Eye (tissue), 1 donor: ENCODE data around the gene MACROD2.
"Not testable (repeated sequence)": the region's sequence is repeated elsewhere in the genome, so short reads cannot be mapped to it uniquely, and the experiment has no call there.

ENCODE experiments used
- DNase-seq: peaks from one replicate; pipeline ENCODE4 v3.0.0-alpha.2; 2015

The MACROD2 gene

DNA sequence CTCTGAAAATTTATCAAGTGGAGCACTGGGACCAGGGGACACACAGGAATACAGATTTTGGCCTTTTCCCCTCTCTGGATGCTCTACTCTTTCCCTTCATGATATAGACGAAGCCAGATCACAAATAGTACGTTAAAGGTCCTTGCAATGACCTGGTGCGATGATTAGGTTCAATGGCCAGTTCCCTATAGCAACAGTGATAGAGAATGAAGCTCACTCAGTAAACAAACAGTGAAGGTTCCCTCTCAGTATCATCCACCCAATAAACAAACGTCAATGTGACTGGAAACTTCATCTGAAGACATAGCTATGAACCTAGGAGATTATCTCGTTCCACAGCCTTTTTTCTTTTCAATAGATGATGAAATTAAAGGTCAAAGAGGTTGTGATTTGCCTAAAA is 1981.7 kb downstream of the MACROD2 start:
- no peak for DNase-seq

DNA sequence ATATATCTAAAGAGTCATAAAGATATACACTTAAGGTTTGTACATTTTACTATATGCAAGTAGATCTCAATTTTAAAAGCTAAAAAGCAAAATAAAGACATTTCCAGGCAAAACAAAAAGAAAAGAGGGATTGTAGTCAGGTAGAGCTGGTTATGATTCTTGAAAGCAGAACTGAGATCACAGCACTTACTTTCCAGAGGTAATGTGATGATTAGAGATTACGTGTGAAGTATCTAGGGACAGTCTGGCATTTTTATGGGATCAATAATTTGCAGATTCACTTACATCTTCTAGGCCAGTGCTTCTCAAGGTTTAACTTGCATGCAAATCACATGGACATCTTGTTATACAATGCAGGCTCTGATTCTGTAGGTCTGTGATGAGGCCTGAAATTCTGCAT is 1982.4 kb downstream of the MACROD2 start:
- DNase-seq: no peak

DNA sequence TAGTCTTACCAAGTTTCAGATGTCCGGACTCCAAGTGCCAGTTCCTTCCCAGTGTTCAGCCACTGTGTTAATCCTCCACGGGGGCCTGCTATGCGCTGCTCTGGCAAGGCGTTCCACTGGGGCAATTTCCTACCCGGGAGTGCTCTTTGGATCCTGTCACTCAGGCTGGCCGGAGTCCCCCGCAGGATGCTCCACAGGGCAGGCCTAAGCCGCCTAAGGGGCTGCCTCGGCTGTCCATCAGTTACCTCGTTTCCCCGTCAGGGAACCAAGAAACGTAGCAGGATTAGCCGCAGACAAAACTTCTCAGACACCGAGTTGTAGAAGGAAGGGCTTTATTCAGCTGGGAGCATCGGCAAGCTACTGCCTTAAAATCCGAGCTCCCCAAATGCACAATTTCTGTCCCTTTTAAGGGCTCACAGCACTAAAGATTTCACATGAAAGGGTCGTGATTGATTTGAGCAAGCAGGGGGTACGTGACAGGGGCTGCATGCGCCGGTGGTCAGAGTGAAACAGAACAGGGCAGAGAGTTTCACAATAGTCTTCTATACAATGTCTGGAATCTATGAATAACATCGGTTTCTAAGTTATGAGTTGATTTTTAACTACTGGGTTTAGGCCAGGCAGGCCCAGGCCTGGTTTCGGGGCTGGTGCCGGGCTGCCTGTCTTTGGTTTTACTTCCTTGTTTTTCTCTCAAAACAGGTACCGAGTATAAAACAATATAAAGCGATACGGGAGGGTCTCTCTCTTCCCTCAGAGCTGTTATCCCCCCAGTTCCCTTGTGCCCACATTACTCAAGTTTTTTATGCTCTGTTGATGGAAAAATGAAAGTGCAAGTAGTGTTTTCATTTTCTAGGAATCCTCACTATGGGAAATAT is 1990.4 kb downstream of the MACROD2 start:
- DNase-seq: not testable (repeated sequence)

DNA sequence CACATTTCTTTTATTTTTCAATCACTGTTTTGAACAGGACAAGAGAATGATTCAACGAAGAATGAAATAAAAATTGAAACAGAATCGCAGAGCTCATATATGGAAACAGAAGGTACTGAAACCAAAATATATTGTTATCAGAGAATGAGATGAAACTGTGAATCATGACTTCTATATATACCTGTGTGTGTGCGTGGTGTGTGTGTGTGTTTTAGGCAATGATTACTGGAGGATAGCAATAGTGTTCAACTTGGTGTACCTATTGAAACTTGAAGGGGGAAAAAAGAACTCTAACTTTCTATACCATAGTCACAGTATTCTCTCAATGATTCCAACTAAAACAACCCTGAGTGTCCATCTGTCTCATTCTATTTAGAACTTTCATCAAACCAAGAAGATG is 1991.4 kb downstream of the MACROD2 start:
- no peak for DNase-seq

DNA sequence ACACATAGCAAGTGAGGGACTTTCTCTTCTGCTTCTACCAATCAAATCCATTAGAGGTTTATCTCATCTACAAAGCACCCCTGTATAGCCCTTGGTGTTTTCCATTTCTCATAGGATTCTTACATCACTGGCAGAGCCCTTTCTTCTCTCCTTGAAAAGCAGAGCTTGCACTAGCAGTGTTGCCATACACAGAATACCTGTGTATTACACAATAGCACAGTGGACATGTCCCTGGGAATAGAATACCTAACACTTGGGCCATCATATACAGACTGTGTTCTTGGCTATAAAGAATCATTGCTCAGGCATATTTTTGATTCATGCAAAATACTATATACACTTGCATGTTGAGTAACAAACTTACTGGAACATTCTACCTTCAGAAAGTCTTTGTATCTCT is 1996.0 kb downstream of the MACROD2 start:
- no peak for DNase-seq

DNA sequence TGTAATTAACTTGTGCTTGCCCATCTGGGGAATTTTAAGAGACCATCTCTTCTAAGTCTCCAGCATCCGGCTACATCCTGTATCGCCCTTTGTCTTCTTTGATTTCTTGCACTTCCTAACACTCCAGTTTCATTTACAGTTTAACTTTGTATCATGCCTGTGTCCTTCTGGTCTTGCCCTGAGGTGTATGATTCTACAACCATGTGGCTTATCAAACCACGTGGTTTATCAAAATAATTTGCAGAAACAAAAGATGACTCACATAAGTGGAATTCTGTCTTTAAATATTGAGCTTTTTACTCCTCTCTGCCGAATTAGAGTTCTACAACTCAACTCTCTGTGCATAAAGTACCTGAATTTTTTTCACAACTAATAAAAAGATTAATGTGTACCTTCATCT is 1997.2 kb downstream of the MACROD2 start:
- DNase-seq: no peak

DNA sequence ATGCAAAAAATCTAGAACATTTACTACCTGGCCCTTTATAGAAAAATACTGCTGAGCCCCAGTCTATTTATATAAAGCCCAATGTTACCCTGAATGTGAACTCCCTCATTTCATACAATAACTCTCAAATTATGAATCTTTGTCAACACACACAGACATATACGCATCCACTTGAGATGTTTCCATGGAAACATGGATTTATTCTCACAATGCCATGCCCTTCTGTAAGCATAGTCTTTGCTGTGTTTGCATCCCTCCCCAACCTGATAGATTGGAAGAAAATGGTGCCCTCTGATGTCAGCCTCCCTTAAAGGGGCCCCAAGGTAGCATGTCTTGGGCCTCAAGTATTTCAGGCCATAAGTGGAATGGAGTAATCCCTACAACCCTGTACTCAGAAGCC is 2004.8 kb downstream of the MACROD2 start:
- no peak for DNase-seq

DNA sequence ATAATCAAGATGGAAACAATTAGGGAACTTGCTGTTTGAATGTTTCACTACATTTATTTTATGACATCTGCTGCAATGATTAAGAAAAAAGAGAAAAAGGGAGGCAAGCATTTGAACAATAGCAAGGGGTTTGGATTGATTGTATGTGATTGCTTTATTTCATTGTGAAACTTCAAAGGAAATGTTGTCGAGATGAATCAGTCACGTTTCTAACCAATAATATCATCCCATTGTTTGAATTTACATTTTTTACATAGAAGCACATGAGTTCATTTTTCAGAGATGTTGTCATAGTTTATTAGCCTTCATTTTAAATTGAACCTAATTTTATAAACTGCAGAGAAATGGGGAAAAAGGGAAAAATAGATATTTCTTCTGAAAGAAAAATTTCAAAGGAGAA is 2006.0 kb downstream of the MACROD2 start:
- no peak for DNase-seq

DNA sequence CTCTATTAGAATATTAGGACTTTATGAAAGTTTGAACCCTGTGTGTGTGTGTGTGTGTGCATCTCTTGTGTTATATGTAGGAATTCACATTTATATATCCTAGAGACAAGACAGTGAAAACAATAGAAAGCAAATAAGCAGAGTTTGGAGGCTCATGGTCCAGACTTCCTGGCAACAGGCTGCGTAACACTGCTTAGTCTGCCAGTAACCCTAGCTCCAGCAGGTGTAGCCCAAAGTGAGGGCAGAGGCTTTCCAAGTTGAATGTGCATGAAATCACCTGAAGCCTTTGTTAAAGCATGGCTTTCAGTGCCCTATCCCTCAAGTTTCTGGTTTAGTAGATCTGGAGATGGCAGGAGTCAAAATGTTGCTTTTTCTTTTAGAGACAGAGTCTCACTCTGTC is 2008.0 kb downstream of the MACROD2 start:
- no peak for DNase-seq

DNA sequence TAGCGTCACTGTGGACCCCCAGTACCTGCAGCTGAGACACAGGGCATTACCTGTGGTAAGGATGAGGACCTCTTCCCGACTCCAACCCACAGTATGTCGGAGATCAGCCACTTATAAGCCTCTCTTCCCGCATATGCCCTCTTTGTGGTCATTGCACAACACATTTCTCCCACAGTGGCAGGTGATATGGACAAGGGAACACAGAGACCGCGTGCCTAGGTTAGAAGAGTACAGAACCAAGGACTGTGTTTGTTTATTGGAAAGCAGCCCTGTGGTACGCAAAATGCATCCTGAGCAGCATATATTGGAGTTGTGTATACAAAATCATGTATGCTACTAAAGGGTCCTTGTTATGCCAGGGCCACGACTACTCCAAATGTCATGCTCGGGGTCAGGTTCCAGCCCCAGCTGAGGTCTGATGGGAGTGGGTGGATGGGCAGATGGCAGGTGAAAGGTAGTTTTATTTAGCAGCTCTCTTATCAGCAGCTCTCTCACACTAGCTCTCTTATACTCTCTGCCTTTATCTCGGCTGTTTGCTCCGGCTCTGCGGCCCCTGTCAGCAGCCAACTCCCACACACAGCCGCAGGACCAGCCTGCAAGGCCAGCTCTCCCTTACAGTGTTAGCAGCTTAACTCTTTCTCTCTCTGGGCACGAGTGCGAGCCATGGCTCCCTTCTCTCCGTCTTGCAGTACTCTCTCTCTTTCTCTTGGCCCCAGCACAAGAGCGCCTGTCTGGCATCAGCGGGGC is 2009.0 kb downstream of the MACROD2 start:
- DNase-seq: no peak

DNA sequence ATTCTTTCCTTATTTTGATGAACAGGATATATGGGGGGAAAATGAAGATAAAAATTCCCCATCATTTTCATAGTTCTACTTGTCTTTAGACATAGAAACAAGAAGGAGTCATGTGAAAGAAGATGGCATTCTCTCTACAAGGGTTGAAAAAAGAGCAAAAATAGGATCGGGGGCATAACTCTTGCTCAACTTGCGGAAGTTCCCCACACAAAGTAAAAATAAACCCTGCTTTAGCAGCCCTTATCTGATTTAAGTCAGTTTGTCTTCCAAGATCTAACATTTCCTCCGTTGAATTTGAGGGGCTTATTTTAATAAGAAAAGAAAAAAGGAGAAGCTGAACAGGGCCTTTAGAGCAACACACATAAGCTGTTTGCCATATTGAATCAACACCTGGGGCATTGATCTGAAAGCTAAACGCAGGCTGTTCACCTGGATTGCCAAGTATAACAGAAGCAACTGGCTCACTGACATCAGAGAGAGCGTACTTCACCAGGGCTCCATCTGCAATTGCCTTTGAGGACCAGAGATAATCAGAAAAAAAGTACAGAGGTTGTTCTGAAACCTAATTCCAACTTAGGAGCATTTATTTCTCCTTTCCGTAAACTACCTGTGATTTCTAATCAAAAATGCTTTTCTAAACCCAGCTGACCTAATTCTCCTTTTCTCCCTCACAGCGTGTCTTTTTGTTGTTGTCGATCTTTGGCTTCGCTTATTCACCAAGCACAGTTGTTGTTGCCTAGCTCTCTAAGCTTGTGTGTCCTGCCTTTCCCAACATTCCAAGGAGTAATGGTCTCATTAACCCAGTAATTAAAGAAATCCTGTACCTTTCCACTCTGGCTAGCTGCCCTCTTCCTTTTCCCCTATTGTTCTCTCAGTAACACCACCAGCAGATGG is 2010.0 kb downstream of the MACROD2 start:
- DNase-seq: peak; percentile 45

DNA sequence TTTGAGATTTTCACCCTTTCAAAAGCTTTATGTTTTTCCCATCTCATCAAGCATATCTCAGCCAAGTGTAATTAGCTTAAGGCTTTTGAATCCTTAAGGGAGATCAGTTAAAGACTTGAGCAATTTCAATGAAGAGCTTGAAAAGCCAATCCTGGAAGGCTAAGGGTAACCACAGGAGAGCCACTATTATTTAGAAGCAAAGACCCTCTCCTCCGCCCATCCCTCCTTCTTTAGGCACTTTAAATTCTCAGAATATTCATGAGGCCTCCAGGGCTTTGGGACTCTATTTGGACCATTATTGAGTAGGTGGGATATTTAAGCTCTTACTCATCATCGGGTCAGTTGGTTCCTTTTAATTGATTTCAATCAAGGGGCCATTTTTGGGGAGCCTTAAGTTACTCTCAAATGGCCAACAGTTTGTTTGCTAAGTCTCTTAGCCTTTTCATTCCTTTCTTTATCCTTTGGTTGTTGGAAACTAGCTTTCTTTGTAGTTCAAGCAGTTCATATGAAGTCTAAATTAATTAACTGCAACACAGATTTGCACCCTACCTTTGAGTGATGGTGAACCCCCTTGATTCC is 2010.7 kb downstream of the MACROD2 start:
- no peak for DNase-seq

DNA sequence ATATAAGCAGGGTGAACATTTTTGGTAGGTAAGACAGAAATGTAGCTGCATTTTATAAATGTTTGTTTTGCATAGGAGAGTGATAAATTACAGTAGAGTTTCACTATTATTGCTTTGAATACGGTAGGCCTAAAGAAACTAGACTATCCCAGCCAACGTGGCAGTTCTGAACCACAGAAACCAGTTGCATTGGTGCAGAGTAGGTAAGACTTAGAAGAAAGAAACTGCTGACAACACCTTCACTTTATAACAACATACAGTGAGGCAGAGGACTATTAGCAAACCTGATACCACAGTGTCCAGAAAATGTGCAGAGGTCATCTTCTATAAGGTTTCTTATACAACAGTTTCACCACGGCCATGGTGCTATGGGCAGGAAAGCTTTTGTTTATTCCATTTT is 2011.8 kb downstream of the MACROD2 start:
- no peak for DNase-seq

DNA sequence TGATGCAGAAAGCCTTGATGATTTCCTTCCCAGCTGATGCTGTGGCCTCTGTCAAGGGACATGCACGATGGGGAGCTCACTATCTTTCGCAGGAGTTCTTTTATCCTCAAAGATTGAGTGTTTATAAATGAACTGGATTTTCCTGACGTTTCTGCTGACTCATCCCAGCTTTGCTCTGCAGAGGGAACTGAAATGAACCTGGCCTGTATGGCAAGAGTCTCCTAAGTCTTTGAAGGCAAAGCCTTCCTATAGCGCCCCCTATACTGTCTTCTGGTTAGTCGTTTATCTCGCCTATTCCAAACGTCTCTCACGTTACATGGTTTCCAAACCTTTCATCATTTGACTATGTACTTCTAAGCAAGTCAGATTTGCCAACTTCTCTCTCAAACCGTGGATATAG is 2012.6 kb downstream of the MACROD2 start:
- no peak for DNase-seq

DNA sequence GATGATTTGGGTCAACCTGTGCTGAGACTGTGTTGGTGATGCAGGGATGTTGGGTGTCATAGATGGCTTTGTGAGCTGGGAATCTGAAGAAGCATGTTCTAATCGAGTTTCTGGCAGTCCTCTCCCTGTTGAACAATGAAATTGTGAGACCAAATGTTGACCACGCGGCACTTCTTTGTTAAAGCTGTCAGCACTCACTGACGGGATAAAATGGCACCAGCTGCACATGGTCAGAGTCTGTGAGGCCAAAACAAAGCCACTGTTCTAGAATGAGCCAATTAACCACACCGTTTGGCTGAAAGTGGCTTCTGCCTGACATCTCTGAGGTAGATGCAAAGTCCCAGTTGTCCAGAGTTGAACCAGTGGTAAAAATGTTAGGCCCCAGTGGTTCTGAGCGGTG is 2015.7 kb downstream of the MACROD2 start:
- DNase-seq: peak; percentile 78

DNA sequence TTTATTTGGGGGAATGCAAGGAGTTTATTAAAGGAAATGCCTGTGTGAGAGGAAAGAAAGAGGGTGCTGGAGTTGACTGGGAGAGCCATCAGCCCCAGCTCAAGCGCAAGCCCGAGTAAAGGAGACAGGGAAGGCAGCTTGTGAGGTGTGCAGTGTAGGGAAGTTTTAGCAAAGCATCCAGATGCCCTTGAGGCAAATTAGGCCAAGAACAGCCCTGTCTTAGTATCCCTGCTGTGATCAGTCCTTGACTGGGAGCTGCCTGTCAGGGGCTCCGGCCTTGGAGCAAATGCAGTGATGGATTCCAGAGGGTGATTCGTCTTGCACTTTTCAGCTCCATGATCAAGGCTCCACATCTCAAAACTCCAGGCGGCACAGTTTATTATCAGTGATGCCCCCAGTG is 2016.2 kb downstream of the MACROD2 start:
- DNase-seq: no peak

DNA sequence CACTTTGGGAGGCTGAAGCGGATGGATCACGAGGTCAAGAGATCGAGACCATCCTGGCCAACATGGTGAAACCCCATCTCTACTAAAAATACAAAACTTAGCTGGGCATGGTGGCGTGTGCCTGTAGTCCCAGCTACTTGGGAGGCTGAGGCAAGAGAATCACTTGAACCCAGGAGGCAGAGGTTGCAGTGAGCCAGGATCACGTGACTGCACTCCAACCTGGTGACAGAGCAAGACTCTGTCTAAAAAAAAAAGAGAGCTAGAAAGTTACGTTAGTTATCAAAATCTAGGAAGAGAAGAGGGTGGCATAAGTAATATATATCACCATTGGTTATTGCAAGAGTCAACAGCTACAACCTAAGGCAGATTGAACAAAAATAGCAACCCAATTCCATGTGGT is 2017.6 kb downstream of the MACROD2 start:
- not testable (repeated sequence) for DNase-seq

DNA sequence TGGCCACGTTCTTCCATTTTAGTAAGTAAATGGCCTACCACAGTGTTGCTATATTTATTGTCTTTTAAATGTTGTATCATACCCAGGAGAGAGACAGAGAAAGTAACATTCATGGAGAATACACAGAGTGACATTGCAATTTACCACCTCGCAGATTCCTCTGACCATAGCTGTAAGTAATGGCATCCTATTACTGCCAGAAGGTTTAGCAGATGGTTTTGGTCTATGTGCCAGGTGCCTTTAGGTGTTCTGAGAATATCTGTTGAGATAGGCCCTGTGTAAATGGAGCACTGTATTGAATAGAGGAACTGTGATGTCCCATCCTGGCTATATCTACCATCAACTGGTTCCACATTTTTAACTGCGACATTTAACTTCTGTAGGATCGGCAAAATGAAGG is 2018.3 kb downstream of the MACROD2 start:
- DNase-seq: no peak

DNA sequence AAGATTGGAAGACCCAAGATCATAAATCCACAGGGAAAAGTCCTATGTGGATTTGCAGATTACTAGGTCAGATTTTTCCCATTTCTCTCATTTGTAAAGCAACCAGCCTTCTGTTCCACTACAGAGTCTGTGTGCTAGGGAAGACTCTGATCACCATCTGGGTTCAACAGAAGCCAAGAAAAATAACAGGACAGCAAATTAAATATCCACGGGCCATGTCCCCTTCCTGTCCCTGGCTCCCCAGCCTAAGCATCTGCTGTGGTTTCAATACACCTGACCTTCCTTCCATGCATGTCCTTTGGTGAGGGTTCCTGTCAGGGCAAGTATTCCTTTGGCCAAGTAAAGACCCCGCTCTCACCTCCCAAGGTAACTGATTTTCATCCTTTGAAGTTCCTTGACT is 2019.1 kb downstream of the MACROD2 start:
- no peak for DNase-seq

DNA sequence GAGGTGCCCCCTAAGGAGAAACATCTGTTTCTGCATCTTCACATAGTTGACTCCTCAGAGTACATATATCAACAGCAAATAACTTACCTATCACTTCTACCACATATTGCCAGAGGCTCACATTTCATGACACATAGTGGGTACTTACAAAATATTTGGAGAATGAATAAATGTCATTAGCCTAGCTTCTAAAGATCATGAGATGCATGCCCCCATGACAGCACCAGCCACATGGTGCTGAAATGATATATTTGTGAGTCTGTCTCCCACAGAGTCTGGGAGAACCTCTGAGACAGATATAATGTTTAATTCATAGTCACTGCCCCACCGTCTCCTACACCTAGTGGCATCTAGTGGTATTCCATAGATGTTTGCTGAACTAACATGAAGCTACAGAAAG is 2022.3 kb downstream of the MACROD2 start:
- DNase-seq: no peak

DNA sequence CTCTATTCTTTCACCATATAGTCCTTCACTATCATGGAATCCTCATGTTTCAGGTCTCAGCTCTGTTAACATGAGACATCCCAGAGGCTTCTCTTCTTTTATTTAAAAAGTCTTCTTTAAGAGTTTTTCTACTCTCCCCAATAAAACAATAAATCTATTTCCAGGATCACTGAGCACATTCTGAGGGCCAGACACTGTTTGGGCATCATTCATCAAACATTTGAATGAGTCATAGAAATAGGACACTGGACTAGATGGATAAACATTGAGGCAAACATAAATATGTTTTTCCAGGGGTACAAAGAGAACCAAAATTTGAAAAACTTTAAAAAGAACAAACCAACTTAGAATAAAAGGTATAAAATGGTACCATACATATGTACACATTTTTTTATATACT is 2023.6 kb downstream of the MACROD2 start:
- no peak for DNase-seq

DNA sequence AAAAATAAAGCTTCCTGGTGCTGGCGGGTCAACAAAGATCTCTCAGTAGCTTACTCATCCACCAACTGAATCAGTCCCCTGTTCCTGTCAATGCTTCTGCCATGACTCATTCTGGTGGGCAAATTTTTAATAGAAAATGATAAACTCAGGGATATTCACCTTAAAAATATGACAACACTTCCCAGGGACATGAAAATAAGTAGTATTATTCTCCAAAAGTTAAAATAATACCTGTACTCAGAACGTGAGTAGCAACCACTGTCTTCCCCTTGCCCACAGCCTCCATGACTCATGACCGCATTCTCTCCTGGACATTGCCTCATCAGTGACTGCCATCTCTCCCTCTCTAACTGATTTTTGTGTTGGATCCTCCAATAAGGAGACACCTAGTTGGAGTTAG is 2025.7 kb downstream of the MACROD2 start:
- no peak for DNase-seq

DNA sequence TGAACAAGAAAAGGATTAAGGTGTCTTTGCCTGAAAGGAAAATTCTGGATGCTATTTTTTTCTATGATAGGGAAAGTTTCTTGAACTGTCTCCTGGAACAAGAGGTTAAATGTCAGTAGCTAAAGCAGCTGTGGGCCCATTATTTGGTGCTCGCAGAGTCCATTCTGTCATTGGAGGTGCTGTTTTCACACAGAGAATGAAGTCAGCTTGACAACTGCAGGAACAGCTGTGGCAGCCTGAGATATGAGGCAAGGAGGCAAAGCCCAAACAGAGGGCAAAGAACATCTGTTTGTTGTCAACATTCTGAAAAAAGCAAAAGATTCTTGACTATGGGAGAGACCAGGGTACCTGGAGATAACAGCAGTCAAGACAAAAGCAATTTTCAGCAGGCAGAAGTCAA is 2029.8 kb downstream of the MACROD2 start:
- DNase-seq: no peak
